ENCODE data around the gene AGPAT4.

DNA sequence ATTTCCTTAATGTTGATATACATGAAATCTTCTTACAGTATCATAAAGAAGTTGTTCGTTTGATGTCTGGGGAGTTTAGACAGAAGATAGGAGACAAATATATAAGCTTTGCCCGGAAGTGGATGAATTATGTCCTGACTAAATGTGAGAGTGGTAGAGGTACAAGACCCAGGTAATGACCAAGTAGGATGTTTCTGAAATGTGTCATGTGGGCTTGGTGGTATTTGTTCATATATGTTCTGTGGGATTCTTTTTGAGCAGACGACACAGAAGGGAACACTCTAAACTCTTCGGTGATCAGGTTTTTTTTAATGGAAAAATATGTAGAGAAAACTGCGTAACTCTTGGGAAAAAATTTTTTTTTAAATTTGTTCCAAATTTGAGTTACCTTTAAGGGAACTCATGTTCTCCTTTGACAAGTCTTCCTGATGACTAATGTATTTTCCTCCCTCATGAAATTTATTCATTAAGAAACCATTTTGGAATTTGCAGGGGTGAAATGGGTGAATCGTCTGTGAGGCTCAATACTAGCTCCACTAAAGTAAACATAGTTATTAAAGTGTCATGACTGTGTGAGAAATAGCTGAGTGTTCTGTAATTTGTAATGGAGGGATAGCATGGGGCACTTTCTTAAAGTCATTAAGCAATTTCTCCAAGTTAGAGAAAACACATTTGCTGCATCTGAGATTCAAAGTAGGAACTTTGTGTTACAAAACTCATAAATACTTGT lies 181.7 kb downstream of the AGPAT4 start:
- TF ChIP-seq POLR2A (IDR thresholded peaks at IDR 0.05) (no peak), EP300 (IDR thresholded peaks at IDR 0.05) (no peak)
- TF ChIP-seq, protein P1, sequence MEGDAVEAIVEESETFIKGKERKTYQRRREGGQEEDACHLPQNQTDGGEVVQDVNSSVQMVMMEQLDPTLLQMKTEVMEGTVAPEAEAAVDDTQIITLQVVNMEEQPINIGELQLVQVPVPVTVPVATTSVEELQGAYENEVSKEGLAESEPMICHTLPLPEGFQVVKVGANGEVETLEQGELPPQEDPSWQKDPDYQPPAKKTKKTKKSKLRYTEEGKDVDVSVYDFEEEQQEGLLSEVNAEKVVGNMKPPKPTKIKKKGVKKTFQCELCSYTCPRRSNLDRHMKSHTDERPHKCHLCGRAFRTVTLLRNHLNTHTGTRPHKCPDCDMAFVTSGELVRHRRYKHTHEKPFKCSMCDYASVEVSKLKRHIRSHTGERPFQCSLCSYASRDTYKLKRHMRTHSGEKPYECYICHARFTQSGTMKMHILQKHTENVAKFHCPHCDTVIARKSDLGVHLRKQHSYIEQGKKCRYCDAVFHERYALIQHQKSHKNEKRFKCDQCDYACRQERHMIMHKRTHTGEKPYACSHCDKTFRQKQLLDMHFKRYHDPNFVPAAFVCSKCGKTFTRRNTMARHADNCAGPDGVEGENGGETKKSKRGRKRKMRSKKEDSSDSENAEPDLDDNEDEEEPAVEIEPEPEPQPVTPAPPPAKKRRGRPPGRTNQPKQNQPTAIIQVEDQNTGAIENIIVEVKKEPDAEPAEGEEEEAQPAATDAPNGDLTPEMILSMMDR (IDR thresholded peaks at IDR 0.05), result no peak
